ENCODE results near the gene CACNA2D2.

CACNA2D2 gene

DNA sequence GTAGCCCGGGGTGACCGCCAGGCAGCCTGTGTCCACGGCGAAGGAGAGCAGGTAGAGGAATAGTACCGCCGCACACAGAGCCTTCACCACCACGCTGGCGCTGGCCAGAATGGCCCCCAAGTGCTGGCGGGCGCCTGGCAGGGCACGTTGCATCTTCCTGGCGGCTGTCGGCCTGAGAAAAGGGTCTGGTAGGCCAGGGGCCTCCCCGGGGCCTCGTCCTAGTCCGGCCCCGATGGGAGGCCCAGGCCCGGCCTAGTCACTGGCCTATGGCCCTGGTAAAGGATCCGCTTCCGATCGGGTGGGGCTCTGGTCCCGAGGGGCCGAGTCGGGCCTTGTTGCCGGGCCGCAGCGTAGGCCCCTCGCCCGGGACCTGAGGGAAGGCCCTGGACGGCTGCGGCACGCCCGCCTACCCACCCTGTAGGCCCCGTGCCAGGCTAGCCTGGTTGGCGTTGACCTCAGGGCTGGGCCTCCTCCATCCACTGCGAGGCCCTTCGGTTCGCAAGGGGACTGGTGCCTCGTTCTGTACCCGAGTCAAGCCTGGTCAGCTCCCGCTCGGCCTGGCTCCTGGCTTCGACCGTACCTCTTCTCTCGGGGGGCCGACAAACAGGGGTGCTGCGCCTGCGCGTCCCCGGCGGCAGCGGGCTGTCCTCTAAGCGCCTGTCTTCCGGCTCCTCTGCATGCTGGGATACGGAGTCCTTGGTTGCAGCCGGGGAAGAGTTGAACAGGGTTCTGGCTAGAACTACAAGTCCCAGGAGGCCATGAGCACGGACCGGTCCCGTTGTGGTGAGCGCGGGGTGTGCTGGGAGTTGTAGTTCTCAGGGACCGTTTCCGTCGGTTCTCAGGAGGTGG is 144.3 kb downstream of the CACNA2D2 start, which contains the start of gene TMEM115:
Gene TMEM115 (minus strand): TSS at position 611 of the 849 bp plus-strand sequence. CDS start 458 bp downstream, at position 153.
- DNase-seq = peak; percentile 93

DNA sequence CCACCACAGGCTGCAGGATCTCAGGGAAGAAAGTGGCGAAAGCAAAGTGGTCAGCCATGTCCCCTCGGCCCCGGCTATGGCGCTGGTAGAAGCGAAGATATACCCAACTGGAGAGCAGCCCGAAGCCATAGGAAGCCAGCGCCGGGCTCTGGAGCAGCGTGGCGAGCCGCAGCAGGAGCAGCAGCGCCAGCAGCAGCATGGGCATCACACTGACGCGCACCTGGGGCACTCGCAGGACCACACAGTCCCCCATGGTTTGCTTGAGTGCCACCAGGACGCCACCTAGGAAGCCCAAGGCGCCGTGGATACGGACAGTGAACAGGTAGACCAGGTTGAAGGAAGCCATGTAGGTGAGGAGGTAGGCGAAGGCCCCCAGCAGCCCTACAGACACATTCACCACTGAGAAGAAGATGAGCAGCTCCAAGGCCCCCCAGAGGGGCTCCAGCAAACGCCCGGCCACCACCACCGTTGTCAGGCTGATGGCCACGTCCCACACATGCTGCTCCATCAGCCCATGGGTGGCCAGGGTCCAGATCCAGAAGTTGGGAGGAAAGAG is 145.0 kb downstream of the CACNA2D2 start:
- DNase-seq = no peak

DNA sequence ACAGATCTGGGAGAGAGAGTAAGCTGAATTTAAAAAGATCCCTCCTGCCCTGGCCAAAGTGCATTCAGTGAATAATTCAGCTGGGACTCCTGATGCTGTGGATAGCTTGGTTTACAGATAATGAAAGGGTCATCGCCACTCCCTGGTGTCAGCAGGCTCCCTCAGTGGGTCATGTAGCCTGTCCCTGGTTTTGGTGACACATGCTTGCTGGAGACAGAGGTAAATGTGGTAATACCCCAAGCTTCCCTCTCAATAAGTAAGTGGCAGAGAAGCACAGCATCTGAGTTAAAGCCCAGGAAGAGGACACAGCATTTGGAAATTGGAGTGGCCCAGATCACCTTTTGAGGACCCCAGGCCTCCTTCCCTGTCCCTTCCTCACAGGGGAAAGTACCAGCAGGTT is 146.0 kb downstream of the CACNA2D2 start:
- DNase-seq = no peak

GRCh38 chr3:50356553-50356952 is 146.9 kb downstream of the CACNA2D2 start:
- DNase-seq = no peak

GRCh38 chr3:50355829-50356552 is 147.4 kb downstream of the CACNA2D2 start:
- DNase-seq = no peak

- DNase-seq = no peak
Measured at GRCh38 chr3:50354850-50355249, 148.6 kb downstream of the CACNA2D2 start.

- no peak for DNase-seq
Measured at GRCh38 chr3:50354186-50354764, 149.2 kb downstream of the CACNA2D2 start.

- no peak for DNase-seq
Measured at GRCh38 chr3:50353245-50354004, 150.0 kb downstream of the CACNA2D2 start.

DNA sequence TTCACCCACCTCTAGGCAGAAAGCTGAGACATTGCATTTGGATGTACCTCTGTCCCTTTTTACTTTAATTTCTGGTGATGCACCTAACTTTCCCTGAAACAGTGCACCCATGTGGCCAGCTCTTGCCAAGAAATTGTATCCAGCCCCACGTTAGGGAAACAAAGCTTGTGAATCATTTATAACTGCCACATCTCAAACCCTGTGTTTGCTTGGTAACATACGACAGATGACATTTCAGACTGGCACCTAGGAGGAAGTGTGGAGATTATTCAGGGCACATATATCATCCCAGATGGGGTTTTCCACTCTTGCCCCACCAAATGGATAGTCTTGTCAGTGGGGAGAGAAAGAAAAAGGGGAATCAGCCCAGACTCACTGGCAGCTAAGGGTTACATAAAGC is 150.7 kb downstream of the CACNA2D2 start:
- no peak for DNase-seq

DNA sequence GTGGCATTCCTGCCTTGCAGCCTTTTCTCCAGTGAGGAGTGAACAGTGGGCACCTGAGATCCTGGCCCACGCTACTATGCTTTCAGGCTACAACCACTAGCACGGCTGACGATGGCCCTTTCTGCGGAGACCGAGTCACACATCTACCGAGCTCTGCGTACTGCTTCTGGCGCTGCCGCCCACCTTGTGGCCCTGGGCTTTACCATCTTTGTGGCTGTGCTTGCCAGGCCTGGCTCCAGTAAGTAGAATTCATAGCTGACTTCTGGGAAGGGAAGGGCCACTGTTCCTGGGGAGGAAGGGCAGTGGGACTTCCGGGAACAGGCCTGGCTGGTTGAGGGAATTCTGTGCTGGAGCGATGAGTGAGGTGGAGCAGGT is 152.1 kb downstream of the CACNA2D2 start:
- no peak for DNase-seq

DNA sequence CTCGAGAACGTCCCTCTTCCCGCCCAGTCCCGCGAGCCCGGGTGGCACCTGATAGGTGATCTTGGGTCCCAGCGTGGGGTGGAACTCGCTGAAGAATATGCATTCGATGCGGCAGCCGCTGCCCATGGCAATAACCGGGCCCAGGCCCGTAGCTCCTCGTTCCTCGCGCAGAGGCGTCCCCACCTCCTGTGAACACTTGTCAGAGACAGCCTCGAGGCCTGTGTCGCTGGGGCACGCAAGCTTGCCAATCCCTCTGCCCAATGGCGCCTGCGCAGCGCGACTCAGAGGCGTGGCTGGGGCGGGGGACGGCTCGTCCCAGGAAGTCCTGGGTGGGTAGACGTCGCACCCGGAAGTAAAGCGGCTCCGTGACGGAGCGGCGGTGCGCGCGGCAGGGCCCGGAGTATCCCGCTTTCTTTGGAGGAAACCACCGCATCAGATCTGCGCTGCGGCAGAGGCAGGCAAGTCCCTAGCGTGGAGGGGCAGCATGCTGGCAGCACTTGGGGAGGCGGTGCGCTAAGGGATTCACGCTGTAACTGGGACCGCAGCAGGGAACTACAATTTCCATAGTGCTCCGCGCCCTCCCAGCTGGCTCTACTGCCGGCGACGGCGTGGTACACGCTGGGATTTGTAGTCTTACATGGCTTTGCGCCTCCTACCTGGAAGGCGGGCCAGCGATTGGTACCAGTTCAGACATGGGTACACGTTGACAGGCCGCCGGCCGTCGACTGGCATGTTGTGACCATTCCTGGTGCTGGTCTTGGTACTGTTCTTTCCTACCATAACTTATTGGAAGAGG is 152.7 kb downstream of the CACNA2D2 start, which contains the start of the genes CYB561D2 and NPRL2:
Gene CYB561D2 (plus strand): TSS at position 336 of the 796 bp plus-strand sequence. CDS start 572 bp downstream, outside the sequence.
Gene NPRL2 (minus strand): TSS at position 249 of the 796 bp plus-strand sequence. CDS start 123 bp downstream, at position 126.
- peak; percentile 85 for DNase-seq

DNA sequence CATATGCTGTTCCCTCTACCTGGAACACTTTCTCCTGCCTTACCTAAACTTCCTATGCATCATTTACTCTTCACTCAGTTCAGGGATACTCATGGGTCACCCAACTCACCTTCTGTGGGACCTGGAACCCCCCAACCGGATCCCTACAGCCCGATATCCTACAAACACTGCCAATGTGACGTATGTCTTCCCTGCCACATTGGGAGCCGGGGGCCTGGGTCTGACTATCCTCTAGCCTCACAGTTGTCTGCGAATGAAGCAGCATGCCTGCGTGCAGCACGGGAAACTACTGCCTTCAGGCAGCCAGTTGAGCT is 153.3 kb downstream of the CACNA2D2 start:
- no peak for DNase-seq

DNA sequence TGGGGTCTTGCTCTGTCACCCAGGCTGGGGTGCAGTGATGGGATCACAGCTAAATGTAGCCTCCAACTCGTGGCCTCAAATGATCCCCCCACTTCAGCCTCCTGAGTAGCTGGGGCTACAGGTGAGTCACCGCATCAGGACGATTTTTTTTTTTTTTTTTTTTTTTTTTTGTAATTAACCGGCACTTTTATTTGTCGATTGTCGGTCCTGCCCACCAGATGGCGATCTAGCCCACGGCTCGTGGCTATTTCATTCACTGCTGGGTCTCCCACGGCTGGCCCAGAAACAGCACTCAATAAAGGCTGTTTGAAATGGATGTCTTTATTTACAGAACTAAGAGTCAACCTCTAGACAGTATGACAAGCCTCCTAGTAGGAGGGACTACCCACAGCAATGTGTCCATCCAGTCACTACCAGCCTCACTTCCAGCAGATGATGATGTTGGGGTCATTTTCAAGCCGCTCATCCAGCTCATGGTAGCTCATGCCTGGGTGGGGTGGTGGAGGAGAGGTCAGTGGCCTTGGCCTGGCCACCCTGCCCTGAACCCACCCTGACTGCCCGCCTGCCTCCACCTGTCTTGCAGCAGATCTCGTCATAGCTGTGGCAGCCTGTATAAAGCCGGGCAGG is 156.1 kb downstream of the CACNA2D2 start:
- DNase-seq = peak; percentile 27

- no peak for DNase-seq
Measured at GRCh38 chr3:50345586-50346234, 157.7 kb downstream of the CACNA2D2 start, which contains the start of gene ZMYND10. Gene ZMYND10 (minus strand): TSS chr3:50345732. CDS start chr3:50345579, 153 bp downstream.

GRCh38 chr3:50345008-50345407 is 158.4 kb downstream of the CACNA2D2 start:
- no peak for DNase-seq

GRCh38 chr3:50342813-50343633 is 160.4 kb downstream of the CACNA2D2 start:
- DNase-seq = no peak

GRCh38 chr3:50341996-50342650 is 161.3 kb downstream of the CACNA2D2 start:
- no peak for DNase-seq

DNA sequence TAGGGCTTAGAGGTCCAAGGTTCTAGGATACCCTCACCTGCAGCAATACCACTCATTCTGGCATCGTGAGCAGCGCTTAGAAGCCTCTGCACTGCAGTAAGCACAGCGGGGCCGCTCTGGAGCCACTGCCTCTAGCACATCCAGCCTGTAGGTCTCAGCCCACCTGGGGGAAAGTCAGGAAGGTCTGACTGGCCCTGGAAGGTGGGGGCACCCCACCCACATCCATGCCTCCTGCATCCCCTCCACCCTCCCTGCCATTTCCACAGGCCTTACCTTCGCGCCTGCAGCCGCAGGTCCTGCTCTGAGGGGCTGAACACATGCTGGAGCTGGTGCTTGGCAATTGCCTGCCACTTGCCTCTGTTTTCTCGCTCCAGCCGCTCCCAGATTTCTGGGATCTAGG is 161.9 kb downstream of the CACNA2D2 start:
- no peak for DNase-seq

All from GF-D8 (cell line).